CD1c-positive myeloid dendritic cell (primary cell): ENCODE measurements around the gene MED31.
"Not testable (repeated sequence)": the region's sequence is repeated elsewhere in the genome, so short reads cannot be mapped to it uniquely, and the experiment has no call there.

Experiments
- DNase-seq: peaks from one replicate; pipeline ENCODE4 v3.0.0-alpha.2; 2016; ENCODE audit errors: extremely low spot score

The MED31 gene

GRCh38 chr17:6677158-6677831 lies 25.9 kb upstream of the MED31 start:
- no peak for DNase-seq

- DNase-seq, result no peak
Measured at GRCh38 chr17:6676802-6677157, 25.4 kb upstream of the MED31 start.

GRCh38 chr17:6675201-6675825 lies 23.9 kb upstream of the MED31 start:
- DNase-seq, result no peak

- DNase-seq, result no peak
Measured at GRCh38 chr17:6674586-6674985, 23.2 kb upstream of the MED31 start.

- no peak for DNase-seq
Measured at GRCh38 chr17:6671431-6671830, 20.0 kb upstream of the MED31 start.

- DNase-seq, result no peak
Measured at GRCh38 chr17:6670999-6671398, 19.6 kb upstream of the MED31 start.

- no peak for DNase-seq
Measured at GRCh38 chr17:6670571-6670970, 19.2 kb upstream of the MED31 start.

- no peak for DNase-seq
Measured at GRCh38 chr17:6669479-6670212, 18.2 kb upstream of the MED31 start.

- DNase-seq, result no peak
Measured at GRCh38 chr17:6668727-6669425, 17.5 kb upstream of the MED31 start.

GRCh38 chr17:6668219-6668618 lies 16.8 kb upstream of the MED31 start:
- DNase-seq, result no peak

- DNase-seq, result no peak
Measured at GRCh38 chr17:6667516-6667915, 16.1 kb upstream of the MED31 start.

GRCh38 chr17:6666557-6666956 lies 15.2 kb upstream of the MED31 start:
- no peak for DNase-seq

- DNase-seq, result peak; percentile 76
Measured at GRCh38 chr17:6666077-6666521, 14.7 kb upstream of the MED31 start.

GRCh38 chr17:6663200-6663599 lies 11.8 kb upstream of the MED31 start:
- not testable (repeated sequence) for DNase-seq

- DNase-seq, result peak; percentile 23
Measured at GRCh38 chr17:6661464-6661848, 10.1 kb upstream of the MED31 start.

- DNase-seq, result peak; percentile 93
Measured at GRCh38 chr17:6660805-6661463, 9.5 kb upstream of the MED31 start.

GRCh38 chr17:6660101-6660500 lies 8.7 kb upstream of the MED31 start:
- DNase-seq, result peak; percentile 71

- DNase-seq, result not testable (repeated sequence)
Measured at GRCh38 chr17:6658411-6658810, 7.0 kb upstream of the MED31 start.

GRCh38 chr17:6657633-6658287 lies 6.4 kb upstream of the MED31 start:
- no peak for DNase-seq

- peak; percentile 39 for DNase-seq
Measured at GRCh38 chr17:6656797-6657632, 5.6 kb upstream of the MED31 start.
